Esophagus squamous epithelium (tissue), 4 donors: ENCODE data around the gene PARL.

Source experiments
- POLR2A ChIP-seq, 4 donors: fragments of 450-650 bp; IDR thresholded peaks; one replicate each; pipeline ENCODE4 v1.6.1; 2017; ENCODE audit warnings: antibody characterized with exemption in 4 of 4, mild to moderate bottlenecking in 4 of 4, moderate library complexity in 3 of 4
- TF ChIP-seq, protein P1 (sequence below), 6 experiments: fragments of 450-650 bp in 4 of 6; fragments of 200-600 bp in 2 of 6; sonication (generic) in 2 of 6; IDR thresholded peaks; one replicate each; pipeline ENCODE4 v1.5.1; 2016 to 2019; ENCODE audit warnings: antibody characterized with exemption in 6 of 6, mild to moderate bottlenecking in 4 of 6, moderate library complexity in 4 of 6

DNA sequence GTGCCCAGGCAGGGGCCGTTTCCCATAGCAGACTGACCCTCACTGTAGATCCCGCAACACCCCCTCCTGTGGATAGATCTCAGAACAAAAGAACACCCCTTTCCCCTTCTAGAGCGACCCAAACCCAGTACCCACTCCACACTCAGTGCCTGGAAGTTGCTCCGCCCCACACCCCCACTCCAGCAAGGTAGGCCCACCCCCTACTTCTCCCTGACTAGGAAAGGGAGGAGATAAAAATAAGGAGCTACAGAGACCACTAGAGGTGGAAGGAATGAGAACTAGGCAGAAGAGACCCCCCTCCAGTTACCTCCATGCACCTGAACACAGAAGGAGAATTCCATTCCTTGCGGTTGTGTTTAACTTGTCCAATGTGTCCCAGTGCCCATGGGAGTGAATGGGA is 30.2 kb upstream of the PARL start:
- TF ChIP-seq, protein P1, sequence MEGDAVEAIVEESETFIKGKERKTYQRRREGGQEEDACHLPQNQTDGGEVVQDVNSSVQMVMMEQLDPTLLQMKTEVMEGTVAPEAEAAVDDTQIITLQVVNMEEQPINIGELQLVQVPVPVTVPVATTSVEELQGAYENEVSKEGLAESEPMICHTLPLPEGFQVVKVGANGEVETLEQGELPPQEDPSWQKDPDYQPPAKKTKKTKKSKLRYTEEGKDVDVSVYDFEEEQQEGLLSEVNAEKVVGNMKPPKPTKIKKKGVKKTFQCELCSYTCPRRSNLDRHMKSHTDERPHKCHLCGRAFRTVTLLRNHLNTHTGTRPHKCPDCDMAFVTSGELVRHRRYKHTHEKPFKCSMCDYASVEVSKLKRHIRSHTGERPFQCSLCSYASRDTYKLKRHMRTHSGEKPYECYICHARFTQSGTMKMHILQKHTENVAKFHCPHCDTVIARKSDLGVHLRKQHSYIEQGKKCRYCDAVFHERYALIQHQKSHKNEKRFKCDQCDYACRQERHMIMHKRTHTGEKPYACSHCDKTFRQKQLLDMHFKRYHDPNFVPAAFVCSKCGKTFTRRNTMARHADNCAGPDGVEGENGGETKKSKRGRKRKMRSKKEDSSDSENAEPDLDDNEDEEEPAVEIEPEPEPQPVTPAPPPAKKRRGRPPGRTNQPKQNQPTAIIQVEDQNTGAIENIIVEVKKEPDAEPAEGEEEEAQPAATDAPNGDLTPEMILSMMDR (IDR thresholded peaks at IDR 0.05) = no peak
- TF ChIP-seq POLR2A (IDR thresholded peaks at IDR 0.05) = no peak
